Stimulated activated CD8-positive, alpha-beta memory T cell treated with anti-CD3 and anti-CD28 coated beads, Interleukin-15, amount 100 ng/mL, for 1 hour (primary cell): ENCODE measurements around the gene ASRGL1.
A peak's percentile ranks its signal among the peaks of the same experiment; 100 is the strongest.
"Not testable (repeated sequence)": the region's sequence is repeated elsewhere in the genome, so short reads cannot be mapped to it uniquely, and the experiment has no call there.

Experiments used
- DNase-seq: peaks from one replicate; pipeline ENCODE4 v3.0.0-alpha.2; 2020; ENCODE audit warnings: low read depth

The ASRGL1 gene

DNA sequence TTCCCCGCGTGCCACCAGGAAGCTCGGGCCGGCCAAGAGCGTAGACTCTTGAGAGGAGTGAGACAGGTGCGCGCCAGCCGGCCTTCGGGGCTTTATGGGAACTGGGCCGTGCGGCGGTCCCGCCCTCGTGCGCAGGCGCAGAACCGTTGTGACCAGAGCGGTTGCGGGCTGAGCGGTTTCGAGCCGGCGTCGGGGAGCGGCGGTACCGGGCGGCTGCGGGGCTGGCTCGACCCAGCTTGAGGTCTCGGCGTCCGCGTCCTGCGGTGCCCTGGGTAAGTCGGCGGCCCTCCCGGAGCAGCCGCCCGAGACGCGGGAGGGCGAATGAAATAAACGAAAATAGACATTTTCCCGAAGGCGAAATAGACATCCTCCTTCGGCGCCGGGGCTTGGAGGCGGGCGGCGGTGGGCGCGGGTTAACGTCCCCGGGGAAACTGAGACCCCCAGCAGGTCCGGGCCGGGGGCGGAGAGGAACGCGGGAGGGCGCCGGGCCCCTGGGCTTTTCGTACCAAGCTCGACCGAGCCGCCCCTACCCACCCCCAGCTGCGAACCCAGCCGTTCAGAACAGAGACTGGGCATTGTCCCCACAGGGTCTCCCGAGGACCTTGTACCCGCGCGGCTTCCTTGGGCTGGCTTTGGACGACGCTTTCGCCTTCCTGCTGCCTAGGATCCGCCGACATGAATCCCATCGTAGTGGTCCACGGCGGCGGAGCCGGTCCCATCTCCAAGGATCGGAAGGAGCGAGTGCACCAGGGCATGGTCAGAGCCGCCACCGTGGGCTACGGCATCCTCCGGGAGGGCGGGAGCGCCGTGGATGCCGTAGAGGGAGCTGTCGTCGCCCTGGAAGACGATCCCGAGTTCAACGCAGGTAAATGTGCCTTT is at the start of gene ASRGL1:
ASRGL1 (plus strand) TSS at position 146 of the 879 bp plus-strand sequence; CDS start at position 676, 530 bp downstream.
- peak; percentile 51 for DNase-seq

DNA sequence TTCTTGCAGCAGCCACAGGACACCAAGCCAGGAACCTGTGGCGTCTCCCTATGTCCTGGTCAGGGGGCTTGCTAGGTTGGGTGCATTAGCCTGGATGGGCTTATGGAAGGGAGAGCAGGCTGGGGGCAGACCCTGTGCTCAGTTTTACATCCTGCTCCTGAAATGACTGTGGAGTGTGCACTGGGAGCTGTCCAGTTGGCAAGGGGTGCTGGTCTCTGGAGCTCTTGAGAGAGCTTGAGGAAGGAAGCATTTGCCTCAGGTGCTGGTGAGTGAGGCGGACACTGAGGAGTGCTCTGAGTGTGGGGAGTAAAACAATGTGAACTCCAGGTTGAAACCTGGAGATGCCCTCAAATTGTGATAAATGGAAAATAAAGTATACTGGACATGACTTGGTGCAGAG is 41.7 kb upstream of the ASRGL1 start:
- no peak for DNase-seq

DNA sequence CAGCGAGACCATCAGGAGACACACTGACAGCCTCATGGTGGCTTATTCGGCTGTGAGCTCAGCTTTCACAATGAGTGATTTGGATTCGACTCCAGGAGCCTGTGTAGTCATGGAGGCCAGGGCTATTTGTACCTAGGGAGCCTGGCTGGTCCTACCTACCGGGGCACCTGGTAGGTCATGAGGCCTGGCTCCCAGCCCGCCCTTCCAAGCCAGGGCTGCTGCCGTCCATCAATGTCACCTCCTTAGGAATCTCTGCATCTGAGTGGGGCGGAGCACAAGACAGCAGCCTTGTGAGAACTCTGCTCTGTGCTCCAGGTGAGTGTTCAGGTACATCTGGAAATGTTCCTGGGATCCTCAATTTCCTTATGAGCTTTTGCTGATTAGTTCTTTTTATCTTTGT is 38.3 kb upstream of the ASRGL1 start, which contains the start of gene SCGB1D4:
SCGB1D4 (minus strand) TSS at position 101 of the 400 bp plus-strand sequence; CDS start at position 36, 65 bp downstream.
- DNase-seq = no peak

DNA sequence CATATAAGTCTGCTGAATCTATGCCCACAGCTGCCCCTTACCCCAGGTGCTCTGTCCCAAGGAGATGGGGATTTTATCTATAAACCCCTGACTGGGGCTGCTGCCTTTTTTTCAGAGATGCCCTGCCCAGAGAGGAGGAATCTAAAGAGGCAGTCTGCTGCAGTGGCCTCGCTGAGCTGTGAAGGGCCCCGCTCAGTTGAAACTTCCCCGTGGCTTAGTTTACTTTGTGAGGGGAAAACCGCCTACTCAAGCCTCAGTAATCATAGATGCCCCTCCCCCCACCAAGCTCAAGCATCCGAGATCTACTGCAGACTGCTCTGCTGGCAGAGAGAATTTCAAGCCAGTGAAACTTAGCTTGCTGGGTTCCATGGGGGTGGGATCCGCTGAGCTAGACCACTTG is 31.0 kb upstream of the ASRGL1 start:
- no peak for DNase-seq

DNA sequence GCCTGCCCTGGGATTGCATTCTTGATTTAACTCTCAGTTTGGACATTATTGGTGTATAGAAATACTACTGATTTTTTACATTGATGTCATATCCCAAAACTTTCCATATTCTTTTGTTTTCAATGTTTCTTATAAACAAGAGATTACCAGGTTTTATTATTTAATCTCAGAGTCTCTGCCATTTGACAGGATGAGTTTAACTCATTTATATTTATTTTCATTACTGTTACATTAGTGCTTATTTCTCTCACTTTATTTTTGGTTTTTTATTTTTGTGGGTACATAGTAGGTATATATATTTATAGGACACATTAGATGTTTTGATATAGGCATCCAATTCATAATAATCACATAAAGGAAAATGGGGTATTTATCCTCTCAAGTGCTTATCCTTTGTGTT is 29.3 kb upstream of the ASRGL1 start:
- DNase-seq = no peak

DNA sequence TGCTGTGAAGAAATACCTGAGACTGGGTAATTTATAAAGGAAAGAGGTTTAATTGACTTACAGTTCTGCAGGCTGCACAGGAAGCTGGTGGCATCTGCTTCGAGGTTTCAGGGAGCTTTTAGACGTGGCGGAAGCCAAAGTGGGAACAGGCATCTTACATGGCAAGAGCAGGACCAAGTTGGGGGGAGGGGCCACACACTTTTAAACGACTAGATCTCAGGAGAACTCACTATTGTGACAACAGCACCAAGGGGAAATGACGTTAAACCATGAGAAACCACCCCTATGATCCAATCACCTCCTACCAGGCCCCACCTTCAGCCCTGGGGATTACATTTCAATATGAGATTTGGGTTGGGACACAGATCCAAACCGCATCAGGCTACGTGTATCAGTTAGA is 27.3 kb upstream of the ASRGL1 start:
- no peak for DNase-seq

DNA sequence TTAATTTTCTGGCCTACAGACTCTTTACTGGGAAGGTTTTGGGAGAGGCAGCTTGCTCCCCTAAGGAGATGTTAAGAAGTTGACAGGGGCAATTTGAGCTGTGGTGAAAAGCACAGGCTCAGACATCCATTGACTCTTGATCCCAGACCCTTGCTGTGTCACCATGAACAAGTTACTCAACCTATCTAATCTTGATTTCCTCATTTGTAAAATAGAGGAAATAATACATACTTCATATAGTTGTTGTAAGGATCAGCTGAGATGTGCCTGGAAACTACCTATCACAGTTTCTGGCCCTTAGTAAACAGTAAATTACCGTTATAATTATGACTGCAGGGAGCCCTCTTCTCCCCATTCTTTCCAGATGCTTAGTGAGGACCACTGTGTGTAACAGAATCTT is 21.8 kb upstream of the ASRGL1 start:
- no peak for DNase-seq

DNA sequence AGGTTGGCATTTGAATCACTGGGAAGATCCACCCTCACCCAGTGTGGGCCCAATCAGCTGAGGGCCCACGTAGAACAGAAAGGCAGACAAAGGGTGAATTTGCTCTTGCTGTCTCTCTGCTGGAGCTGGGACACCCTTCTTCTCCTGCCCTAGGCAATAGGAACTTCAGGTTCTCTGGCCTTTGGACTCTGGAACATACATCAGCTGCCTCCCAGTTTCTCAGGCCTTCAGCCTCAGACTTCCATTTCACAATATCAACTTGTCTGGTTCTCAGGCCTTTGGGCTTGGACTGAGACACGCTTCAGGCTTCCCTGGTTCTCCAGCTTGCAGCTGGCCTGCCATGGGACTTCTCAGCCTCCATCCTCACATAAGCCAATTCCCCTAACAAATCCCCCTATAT is 14.7 kb upstream of the ASRGL1 start:
- no peak for DNase-seq

DNA sequence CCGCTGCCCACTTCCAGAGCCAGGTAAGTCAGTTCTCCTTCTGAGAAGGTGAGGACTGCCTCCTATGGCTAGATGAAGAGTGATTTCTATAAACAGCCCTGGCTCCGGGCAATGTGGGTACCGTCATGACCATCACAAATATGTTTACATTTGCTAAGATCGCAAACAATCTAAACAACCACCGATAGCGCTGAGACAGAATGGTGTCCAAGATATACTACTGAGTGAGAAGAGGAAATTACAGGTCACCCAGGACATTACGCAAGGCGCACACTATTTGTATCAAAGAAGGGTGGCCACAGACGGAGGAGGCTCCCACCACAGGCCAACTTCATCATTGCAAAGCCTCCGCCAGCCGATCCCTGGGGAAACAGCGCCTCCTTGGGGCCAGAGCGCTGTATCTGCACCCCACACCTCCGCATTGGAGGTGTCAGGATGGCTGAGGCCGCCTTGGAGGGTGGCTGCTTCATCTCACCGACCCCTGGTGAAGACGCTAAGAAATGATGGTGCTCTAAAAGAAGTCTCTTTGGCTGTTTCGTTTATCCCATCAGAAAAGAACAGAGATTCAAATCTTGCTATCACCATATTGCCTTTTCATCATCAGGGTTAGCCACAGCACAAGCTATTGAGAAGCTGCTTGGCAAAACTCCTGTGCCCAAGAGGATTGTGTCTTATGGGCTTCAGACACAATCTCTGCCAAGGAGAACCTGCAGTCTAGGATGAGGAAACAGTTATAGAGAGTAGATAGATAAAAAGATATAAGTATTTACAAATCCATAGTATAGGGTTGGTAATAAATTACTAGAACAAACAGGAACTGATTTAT is 12.3 kb upstream of the ASRGL1 start:
- peak; percentile 28 for DNase-seq

DNA sequence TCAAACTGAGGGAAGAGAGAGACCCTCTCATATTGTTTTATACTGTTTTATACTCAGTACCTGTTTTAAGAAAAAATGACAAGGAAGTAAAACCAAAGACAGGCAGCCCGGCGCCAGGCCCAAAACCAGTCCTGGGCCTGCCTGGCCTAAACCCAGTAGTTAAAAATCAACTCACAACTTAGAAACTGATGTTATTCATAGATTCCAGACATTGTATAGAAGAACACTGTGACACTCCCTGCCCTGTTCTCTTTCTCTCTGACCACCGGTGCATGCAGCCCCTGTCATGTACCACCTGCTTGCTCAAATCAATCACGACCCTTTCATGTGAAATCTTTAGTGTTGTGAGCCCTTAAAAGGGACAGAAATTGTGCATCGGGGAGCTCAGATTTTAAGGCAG is 11.5 kb upstream of the ASRGL1 start:
- DNase-seq = not testable (repeated sequence)

DNA sequence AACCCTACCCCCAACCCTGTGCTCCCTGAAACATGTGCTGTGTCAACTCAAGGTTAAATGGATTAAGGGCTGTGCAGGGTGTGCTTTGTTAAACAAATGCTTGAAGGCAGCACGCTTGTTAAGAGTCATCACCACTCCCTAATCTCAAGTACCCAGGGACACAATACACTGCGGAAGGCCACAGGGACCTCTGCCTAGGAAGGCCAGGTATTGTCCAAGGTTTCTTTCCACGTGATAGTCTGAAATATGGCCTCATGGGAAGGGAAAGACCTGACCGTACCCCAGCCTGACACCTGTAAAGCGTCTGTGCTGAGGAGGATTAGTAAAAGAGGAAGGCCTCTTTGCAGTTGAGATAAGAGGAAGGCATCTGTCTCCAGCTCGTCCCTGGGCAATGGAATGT is 10.5 kb upstream of the ASRGL1 start:
- DNase-seq = not testable (repeated sequence)

DNA sequence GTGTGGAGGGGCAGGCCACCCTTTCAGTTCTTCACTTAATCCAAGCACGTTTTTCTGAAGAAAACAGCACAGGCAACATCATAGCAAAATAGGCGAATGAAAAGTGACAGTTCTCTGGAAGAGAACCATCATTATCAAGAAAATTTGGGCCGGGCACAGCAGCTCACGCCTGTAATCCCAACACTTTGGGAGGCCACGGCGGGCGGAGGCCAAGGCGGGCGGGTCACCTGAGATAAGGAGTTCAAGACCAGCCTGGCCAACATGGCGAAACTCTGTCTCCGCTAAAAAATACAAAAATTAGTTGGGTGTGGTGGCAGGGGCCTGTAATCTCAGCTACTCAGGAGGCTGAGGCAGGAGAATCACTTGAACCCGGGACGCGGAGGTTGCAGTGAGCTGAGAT is 9.7 kb upstream of the ASRGL1 start:
- not testable (repeated sequence) for DNase-seq

DNA sequence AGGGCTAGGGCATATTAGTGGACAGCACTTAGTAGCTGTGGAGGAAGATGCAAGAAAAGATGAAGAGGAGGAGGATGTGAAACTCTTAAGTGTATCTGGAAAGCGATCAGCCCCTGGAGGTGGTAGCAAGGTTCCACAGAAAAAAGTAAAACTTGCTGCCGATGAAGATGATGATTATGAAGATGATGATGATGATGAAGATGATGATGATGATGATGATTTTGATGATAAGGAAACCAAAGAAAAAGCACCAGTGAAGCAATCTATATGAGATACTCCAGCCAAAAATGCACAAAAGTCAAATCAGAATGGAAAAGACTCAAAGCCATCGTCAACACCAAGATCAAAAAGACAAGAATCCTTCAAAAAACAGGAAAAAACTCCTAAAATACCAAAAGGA is 6.0 kb upstream of the ASRGL1 start:
- not testable (repeated sequence) for DNase-seq

DNA sequence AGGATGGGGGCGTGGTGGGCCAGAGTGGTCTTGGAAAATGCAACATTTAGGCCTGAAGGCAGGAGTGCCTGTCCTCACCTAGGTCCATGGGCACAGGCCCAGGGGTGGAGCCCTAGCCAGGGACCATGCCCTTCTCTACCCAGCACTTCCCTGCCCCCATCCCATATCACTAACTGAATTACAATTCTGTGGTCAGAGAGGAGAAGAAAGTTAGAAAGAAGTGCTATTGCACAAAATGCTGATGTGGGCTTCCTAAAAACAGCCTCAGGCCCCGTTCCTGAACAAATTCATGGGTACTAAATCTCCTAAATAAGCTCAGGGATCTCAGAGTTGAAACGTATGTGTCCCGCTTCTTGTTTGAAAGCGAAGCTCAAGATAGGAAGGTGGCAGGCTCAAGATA is 3.5 kb upstream of the ASRGL1 start:
- DNase-seq = no peak

DNA sequence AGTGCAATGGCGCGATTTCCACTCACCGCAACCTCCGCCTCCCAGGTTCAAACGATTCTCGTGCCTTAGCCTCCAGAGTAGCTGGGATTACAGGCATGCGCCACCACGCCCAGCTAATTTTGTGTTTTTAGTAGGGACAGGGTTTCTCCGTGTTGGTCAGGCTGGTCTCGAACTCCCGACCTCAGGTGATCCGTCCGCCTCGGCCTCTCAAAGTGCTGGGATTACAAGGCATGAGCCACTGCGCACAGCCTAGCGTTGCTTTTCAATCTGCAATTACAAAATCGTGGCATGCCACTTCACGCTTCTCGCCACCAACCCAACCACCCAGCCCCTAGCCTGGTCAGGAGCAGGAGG is 322 bp upstream of the ASRGL1 start:
- not testable (repeated sequence) for DNase-seq

DNA sequence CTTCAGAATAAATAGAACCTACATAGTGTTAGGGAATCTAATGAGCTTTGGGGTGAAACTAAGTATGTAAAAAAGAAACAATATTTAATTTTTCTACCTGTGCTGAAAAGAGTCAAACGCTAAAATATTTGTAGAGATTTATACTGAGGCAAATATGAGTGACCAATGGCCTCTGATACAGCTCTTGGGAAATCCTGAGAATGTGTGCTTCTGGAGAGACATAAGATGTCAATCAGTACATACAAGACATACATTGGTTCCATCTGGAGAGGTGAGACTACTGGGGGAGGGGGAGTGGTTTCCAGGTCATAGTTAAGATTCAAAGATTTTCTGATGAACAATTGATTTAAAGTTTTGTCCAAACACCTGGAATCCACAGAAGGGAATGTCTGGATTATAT is 970 bp downstream of the ASRGL1 start:
- DNase-seq = no peak

DNA sequence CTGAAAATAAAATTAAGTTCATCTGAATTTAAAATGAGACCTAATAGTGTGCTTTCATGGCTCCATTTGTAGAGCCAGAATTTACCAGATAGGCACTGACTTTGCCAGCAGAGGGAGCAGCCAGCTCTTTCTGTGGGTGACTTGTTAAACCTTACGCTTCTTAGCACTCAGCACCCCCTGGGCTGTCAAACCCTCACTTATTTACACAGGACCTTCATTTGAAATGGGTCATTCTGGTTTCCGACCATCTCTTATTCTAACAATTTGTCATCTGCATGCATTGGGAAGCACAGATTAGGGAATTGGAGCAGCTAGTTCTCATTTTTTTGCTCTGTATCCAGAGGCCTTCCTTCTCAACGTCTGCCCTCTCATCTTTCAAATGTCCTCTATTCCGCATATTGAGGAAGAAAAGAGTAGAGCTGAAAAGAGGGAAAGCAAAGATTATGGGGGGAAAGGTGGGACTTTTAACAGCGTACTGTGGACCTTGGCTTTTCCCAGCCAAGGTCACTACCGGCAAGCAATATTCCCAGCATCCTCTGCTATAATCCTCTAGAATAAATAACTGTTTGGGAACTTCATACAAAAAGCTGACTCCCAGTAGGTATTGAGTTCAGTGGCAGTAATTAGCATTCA is 3.1 kb downstream of the ASRGL1 start:
- peak; percentile 37 for DNase-seq

DNA sequence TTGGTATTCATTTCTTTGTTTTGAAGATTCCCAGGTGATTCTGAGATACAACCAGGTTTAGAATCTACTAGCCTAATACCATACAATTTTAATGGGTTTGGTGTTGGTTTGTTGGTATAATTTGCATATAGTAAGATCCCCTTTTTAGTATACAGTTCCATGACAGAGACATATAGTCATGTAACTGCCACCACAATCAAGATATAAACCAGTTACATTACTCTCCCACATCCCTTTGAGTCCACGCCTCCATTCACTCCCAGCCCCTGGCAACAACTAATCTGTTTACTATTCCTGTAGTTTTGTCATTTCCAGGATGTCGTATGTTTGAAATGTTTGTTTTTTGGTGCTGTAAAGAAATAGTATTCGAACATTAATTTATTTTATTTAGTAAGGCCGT is 4.3 kb downstream of the ASRGL1 start:
- no peak for DNase-seq

DNA sequence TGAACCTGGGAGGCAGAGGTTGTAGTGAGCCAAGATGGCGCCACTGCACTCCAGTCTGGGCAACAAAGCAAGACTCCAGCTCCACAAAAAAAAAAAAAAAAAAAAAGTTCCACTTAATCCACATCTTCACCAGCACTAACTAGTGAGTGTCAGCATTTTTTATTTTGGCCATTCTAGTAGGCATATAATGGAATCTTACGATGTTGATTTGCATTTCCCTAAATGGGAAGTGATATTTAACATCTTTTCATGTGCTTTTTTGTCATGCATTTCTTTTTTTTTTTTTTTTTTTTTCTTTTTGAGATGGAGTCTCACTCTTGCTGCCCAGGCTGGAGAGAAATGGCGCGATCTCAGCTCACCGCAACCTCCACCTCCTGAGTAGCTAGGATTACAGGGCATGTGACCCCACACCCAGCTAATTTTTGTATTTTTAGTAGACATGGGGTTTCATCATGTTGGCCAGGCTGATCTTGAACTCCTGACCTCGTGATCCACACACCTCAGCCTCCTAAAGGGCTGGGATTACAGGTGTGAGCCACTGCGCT is 6.5 kb downstream of the ASRGL1 start:
- DNase-seq = not testable (repeated sequence)

DNA sequence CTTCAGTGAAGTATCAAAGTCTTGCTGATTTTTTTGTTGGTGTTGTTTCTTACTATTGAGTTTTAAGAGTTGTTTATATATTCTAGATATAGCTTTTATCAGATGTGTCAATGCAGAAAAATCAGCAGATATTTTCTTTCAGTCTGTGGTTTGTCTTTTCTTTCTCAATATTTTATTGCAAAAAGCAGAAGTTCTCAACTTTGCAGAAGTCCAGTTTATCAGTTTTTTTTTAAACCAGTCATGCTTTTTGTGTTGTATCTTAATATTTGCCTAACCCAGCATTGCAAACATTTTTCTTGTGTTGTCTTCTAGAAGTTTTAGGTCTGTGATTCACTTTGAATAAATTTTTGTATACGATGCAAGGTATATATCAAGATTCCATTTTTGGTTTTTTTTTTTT is 7.0 kb downstream of the ASRGL1 start:
- DNase-seq = no peak

DNA sequence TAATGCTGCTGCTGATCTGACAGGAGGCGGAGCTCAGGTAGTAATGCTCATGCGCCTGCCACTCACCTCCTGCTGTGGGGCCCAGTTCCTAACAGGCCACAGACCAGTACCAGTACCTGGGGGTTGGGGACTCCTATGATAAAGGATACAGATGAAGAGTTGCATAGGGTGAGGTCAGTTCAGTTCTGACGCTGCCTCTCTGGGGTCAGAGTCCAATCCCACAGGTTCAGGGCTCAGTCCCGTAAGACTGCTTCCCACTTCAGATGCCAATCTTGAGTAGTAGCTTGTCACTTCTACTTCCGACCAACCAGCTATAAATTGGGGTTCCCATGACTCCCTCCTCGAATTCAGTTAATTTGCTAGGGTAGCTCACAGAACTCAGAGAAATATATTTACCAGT is 8.6 kb downstream of the ASRGL1 start:
- DNase-seq = no peak
